ENCODE data around the gene NEDD4L.

NEDD4L gene

GRCh38 chr18:58096658-58097057 lies 52.6 kb downstream of the NEDD4L start:
- no peak for DNase-seq

GRCh38 chr18:58097121-58097906 lies 53.3 kb downstream of the NEDD4L start:
- no peak for DNase-seq

GRCh38 chr18:58097907-58098166 lies 53.8 kb downstream of the NEDD4L start:
- no peak for DNase-seq

- DNase-seq, result no peak
These were observed 54.7 kb downstream of the NEDD4L start for GRCh38 chr18:58098706-58099105.

- DNase-seq, result no peak
These were observed 56.1 kb downstream of the NEDD4L start for GRCh38 chr18:58100154-58100553.

- no peak for DNase-seq
These were observed 57.3 kb downstream of the NEDD4L start for GRCh38 chr18:58101291-58101794.

- no peak for DNase-seq
These were observed 58.0 kb downstream of the NEDD4L start for GRCh38 chr18:58102018-58102417.

GRCh38 chr18:58102875-58103274 lies 58.8 kb downstream of the NEDD4L start:
- DNase-seq, result no peak

DNA sequence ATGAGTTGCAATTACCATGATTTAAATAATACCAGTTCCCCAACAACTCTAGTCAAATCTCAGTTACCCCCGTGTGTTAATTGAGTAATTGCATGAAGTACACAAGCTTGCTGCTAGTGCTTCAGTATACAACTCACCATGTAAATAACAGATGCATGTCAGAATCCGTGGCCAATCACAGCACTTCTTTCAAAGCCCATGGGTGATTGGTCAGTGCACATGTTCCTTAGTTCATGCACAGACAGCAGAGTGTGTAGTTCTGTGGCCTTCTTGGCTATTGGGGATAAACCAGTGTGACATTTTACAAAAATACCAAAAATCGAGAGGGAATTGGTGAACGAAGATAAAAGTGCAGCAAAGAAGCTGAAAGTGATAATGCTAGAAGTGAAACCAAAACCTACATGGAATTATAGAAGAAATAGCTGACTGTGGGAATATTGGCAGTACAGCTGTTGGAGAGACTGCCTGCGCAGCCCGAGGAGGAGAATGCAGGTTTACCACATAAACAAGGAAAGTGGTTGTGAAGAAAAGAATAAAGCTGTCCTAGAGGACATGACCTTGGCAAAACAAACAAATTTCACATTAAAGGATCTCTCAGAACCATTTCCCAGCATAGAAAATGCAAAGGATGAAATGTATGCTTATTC lies 59.4 kb downstream of the NEDD4L start:
- no peak for DNase-seq

DNA sequence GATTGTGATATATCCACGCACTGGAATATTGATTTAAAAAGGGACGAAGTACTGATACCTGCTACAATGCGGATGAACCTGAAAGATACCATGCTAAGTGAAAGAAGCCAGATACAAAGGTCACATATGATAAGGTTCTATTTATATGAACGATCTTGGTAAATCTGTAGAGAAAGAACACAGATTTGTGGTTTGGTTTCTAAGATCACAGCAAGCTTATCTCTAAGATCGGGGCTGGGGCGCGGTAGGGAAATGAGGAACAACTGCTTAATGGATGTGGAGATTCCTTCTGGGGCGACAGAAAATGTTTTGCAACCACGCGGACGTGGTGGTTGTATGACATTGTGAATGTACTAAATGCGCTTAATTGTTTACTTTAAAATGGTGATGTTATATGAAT lies 60.1 kb downstream of the NEDD4L start:
- DNase-seq, result no peak

DNA sequence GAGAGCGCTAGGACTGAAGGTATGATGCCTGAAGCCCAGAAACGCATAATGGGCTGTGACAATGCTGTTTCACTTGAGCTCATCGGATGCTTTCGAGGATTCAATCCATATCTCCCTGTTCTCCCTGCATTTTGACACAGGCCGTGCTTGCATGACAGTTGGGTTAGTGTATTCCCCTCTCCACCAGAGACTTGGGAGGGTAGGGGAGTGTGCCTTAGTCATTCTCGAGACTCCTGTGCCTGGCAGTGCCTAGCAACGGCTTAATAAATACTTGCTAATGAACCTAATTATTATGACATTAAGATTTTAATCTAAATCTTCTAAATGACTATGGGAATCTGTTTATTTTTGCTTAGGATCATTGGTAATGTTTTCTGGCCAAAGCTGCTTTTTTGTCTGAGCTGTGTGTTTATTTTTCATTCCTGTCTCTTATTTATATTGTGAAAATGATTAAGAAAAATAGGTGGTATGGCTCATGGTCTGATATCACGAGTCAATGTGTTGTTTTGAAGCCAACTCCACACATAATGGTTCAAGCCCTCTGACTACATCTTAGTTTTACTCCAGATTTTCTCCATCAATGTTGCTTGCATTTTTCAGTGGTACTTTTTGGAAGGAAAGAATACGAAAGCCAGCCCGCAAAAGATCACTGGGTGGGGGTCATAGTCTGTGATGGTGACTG lies 61.3 kb downstream of the NEDD4L start:
- DNase-seq, result no peak

DNA sequence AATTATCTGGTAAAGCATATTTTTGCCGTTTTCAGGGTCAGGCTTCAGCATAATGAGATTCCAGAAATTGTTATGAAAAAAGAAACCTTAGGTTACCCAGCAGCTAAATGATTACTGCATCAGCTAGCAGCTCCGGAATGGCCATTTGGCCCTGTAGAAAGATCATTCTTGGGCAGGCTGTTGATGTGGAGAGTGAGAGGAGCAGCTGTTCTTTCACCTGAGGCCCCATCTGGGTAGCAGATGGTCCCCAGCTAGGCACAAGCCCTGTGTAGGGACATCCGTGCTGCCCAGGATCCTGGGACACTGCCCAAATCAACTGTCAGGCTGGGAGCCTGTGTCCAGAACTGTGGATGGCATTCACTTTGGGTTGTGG lies 61.8 kb downstream of the NEDD4L start:
- no peak for DNase-seq

DNA sequence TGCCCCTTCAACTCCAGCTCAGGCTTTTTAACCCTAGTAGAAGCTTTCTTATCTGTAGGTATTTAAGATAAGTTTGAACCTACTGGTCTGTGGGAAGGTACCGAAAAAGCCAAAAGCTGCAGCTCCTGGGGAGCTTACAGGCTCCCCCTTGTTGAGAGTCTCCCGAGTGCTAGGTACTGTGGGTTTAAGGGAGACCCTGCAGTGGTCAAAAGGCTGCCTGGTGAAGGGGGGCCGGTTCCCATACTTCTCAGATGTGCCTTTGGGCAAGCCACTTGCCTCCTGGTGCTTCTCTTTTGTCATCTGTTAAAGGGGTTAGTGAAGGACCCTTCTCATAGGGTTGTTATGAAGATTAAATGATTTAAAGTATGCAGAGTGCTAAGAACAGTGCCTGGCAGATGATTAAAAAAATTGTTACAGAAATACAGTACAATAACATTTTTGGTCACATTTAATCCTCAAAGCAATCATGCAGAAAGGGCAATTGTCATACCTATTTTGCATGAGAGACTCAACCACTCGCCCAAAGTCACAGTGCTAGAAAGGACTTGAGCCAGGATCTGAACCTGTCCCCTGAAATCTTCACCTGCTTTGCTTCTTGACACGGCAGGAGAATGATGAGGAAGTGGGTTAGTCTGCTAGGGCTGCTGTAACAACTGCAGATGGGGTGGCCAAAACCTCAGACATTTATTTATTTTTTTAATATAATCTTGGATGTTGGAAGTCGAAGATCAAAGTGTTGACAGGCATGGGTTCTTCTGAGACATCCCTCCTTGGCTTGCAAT lies 62.5 kb downstream of the NEDD4L start:
- DNase-seq, result no peak

DNA sequence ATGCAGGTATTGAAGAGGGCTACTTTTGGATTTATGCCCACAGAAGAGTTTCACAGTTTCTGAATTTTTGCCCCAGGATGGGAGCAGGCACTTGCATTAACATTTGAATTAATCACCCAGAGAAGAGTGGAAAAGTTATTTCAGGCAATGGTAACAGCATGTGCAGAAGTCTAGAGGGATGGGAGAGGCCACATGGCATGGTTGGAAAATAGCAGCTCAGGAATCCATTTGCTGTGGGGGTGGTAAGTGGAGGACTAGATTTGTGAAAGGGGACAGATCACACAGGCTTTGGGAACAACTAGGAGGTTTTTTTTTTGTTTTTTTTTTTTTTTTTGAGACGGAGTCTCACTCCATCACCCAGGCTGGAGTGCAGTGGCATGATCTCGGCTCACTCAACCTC lies 65.2 kb downstream of the NEDD4L start:
- no peak for DNase-seq

DNA sequence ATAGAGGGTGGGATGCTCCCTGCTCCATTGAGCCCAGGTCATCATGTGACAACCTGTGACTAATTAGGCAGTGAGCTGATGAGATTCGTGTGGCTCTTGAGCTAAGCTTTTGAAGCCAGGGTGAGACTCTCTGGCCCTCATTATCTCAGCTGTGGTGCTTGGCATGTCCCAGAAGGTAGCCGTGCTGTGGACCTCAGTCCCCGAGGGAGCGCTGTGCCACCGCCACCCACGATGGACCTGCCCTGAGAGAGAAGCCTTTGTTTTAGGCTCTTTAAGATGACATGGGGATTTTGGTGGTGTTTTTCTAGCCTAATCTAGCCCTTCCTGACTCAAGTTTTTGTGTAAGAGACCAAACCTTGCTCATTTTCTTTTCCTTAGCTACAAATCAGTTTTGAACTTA lies 66.4 kb downstream of the NEDD4L start:
- DNase-seq, result no peak

GRCh38 chr18:58112174-58112573 lies 68.1 kb downstream of the NEDD4L start:
- no peak for DNase-seq

DNA sequence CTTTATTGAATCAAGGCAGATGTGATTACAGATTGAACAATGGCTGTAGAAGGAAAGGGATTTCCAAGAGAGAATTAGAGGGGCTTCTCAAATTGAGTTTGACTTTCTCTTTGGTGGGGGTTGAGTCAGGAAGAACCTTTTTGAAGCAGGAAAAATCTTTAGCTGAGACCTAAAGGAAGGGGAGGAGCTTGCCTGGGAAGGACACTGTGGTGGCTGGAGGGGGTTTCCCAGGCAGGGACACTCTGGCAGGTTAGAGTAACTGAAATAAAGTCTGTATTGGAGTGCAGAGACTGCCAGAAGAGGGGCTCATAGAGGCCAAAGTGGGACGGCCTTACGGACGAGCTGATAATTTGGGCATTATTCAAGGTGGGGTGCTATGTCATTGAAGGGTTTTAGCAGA lies 69.3 kb downstream of the NEDD4L start:
- no peak for DNase-seq

GRCh38 chr18:58114766-58115165 lies 70.7 kb downstream of the NEDD4L start:
- DNase-seq, result no peak

DNA sequence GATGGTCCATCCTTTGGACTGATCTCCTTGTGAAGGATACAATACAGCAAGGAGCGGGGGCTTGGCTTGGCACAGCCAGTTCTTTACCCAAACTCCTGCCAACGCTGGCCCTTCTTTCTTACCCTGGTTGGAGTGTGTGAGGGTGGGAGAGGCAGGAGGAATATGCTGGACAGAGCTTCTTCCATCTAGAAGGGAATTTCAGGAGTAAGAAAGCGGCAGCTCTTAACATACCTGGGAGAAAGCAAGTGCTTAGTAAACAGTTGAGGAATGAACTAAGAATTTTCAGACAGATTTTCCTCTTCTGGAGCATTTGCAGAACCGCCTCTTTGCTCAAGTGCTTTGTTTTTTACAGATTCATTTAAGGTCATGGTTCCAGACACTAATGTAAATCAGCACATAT lies 72.8 kb downstream of the NEDD4L start:
- no peak for DNase-seq

- DNase-seq, result no peak
These were observed 73.9 kb downstream of the NEDD4L start for GRCh38 chr18:58117786-58118403.

- DNase-seq, result no peak
These were observed 74.5 kb downstream of the NEDD4L start for GRCh38 chr18:58118536-58118935.

DNA sequence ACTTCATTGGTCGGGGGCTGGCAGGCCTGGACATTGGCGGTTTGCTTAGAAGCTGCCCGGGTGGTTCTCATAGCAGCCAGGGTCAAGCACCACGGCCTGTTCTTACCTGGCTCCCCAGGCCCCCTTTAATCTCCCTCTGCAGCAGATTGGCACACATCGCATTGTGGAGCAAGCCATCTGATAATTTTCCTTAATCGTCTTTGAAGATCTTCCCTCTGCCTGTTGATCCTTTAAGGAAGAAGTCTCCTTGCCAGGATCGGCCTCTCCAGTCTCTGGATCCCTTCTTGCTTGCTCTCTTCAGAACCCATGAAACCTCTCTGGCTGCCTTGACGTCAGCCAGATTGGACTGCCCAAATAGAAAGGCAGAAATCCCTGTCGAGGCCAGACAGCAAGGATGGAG lies 75.8 kb downstream of the NEDD4L start:
- DNase-seq, result no peak

GRCh38 chr18:58124475-58124874 lies 80.4 kb downstream of the NEDD4L start:
- no peak for DNase-seq

All from CD4-positive, alpha-beta T cell treated with Interleukin-15 for 1 hour (primary cell).